GM21576 (cell line): Measurements from ENCODE around the gene MACF1.
A peak's percentile ranks its signal among the peaks of the same experiment; 100 is the strongest.

Experiments used
- ATAC-seq: cut with Tn5 transposase; IDR thresholded peaks from one replicate; pipeline ENCODE4 v1.9.1; 2021; ENCODE audit warnings: mild to moderate bottlenecking, moderate library complexity; ENCODE audit not compliant: unreplicated experiment

MACF1 gene

GRCh38 chr1:39210649-39211048 lies 6.2 kb downstream of the MACF1 start:
- no peak for ATAC-seq

- no peak for ATAC-seq
Observed at GRCh38 chr1:39212499-39212898, 8.0 kb downstream of the MACF1 start.

- no peak for ATAC-seq
Observed at GRCh38 chr1:39213511-39214002, 9.1 kb downstream of the MACF1 start.

GRCh38 chr1:39214021-39214713 lies 9.7 kb downstream of the MACF1 start:
- no peak for ATAC-seq

GRCh38 chr1:39214714-39214997 lies 10.2 kb downstream of the MACF1 start:
- ATAC-seq = no peak

GRCh38 chr1:39214998-39215873 lies 10.7 kb downstream of the MACF1 start:
- ATAC-seq = peak; percentile 55

GRCh38 chr1:39216771-39217170 lies 12.3 kb downstream of the MACF1 start:
- ATAC-seq = no peak

- no peak for ATAC-seq
Observed at GRCh38 chr1:39220891-39221870, 16.7 kb downstream of the MACF1 start.

- ATAC-seq = no peak
Observed at GRCh38 chr1:39224295-39224829, 19.9 kb downstream of the MACF1 start.

GRCh38 chr1:39226836-39227235 lies 22.3 kb downstream of the MACF1 start:
- no peak for ATAC-seq

GRCh38 chr1:39228252-39228651 lies 23.8 kb downstream of the MACF1 start:
- ATAC-seq = no peak

- ATAC-seq = no peak
Observed at GRCh38 chr1:39229504-39229903, 25.0 kb downstream of the MACF1 start.

GRCh38 chr1:39230261-39231190 lies 26.0 kb downstream of the MACF1 start:
- peak; percentile 77 for ATAC-seq

GRCh38 chr1:39236971-39237370 lies 32.5 kb downstream of the MACF1 start:
- ATAC-seq = no peak

GRCh38 chr1:39238476-39238875 lies 34.0 kb downstream of the MACF1 start:
- no peak for ATAC-seq

GRCh38 chr1:39239968-39240367 lies 35.5 kb downstream of the MACF1 start:
- no peak for ATAC-seq

- ATAC-seq = no peak
Observed at GRCh38 chr1:39243302-39243701, 38.8 kb downstream of the MACF1 start.

- no peak for ATAC-seq
Observed at GRCh38 chr1:39250460-39251240, 46.2 kb downstream of the MACF1 start.

GRCh38 chr1:39255222-39255621 lies 50.7 kb downstream of the MACF1 start:
- no peak for ATAC-seq
